Common myeloid progenitor, CD34-positive (primary cell): ENCODE results near the gene A3GALT2.

Experiments
- CTCF ChIA-PET: fragments of 350-600 bp; sonication (Branson Sonifier 250); formaldehyde crosslinking; loops from one replicate; lab custom pipeline; 2021; ENCODE audit warnings: antibody characterized with exemption; lab: Charles Lee
- POLR2A ChIA-PET: fragments of 350-600 bp; sonication (Branson Sonifier 250); formaldehyde crosslinking; loops from one replicate; lab custom pipeline; 2021; ENCODE audit warnings: antibody characterized with exemption; lab: Charles Lee
- DNase-seq, 3 donors: peaks; one replicate each; pipeline versions ENCODE4 v3.0.0 to v3.0.0-alpha.2; 2013
- H3K27ac ChIP-seq, 2 experiments: 1 replicate in 1 of 2; 2 replicates in 1 of 2; pipeline ENCODE4 v1.7.0; 2013; ENCODE audit warnings: inconsistent platforms in 2 of 2, low read length in 2 of 2, mild to moderate bottlenecking in 2 of 2, low read depth in 1 of 2, moderate library complexity in 1 of 2; ENCODE audit not compliant: severe bottlenecking in 2 of 2, insufficient read depth in 1 of 2, poor library complexity in 1 of 2
- H3K27me3 ChIP-seq, 5 experiments: replicated peaks in 2 of 5; 1 replicate in 3 of 5; 2 replicates in 2 of 5; pipeline versions ENCODE4 v1.6.1 to v1.7.0; 2013; ENCODE audit warnings: low read length in 4 of 5, mild to moderate bottlenecking in 2 of 5, moderate library complexity in 2 of 5, inconsistent platforms in 1 of 5; ENCODE audit not compliant: insufficient read depth in 5 of 5, control insufficient read depth in 4 of 5
- H3K36me3 ChIP-seq, 4 experiments: 1 replicate in 2 of 4; 2 replicates in 2 of 4; pipeline versions ENCODE4 v1.6.1 to v1.7.0; 2013; ENCODE audit warnings: low read length in 3 of 4, control low read depth in 1 of 4, mild to moderate bottlenecking in 1 of 4; ENCODE audit not compliant: control insufficient read depth in 4 of 4, insufficient read depth in 4 of 4
- H3K4me1 ChIP-seq, 4 experiments: 1 replicate in 3 of 4; 2 replicates in 1 of 4; pipeline versions ENCODE4 v1.6.1 to v1.7.1; 2013; ENCODE audit warnings: low read length in 3 of 4, mild to moderate bottlenecking in 3 of 4, control low read depth in 1 of 4, inconsistent platforms in 1 of 4, moderate library complexity in 1 of 4; ENCODE audit not compliant: control insufficient read depth in 4 of 4, insufficient read depth in 4 of 4; ENCODE audit errors: control extremely low read depth in 1 of 4
- H3K4me3 ChIP-seq, 7 experiments: 1 replicate in 4 of 7; 2 replicates in 3 of 7; pipeline versions ENCODE4 v1.5.1 to v1.7.0; 2013; ENCODE audit warnings: mild to moderate bottlenecking in 7 of 7, low read length in 6 of 7, moderate library complexity in 6 of 7, inconsistent platforms in 2 of 7, low read depth in 2 of 7, control low read depth in 1 of 7; ENCODE audit not compliant: insufficient read depth in 4 of 7, control insufficient read depth in 1 of 7; ENCODE audit errors: extremely low read depth in 1 of 7
- H3K9me3 ChIP-seq, 5 experiments: 1 replicate in 4 of 5; 2 replicates in 1 of 5; pipeline versions ENCODE4 v1.6.1 to v1.7.1; 2013; ENCODE audit warnings: low read length in 4 of 5, mild to moderate bottlenecking in 2 of 5, inconsistent platforms in 1 of 5, low read depth in 1 of 5, moderate library complexity in 1 of 5; ENCODE audit not compliant: control insufficient read depth in 4 of 5, insufficient read depth in 2 of 5; ENCODE audit errors: control extremely low read depth in 1 of 5
- WGBS: methylation state at CpG from one replicate; pipeline ENCODE4 v1.1.5; 2013; ENCODE audit not compliant: insufficient coverage; 5-methylcytosine and 5-hydroxymethylcytosine counted together

Gene A3GALT2

GRCh38 chr1:33267468-33268205 is 53.3 kb downstream of the A3GALT2 start:
- Histone ChIP-seq H3K36me3 (peaks cover 6 to 41% (median 27%) of the 10 kb centered on the region in 4 experiments), H3K4me3 (no peak overlapping the region), H3K9me3 (no peaks in the 10 kb centered on the region), H3K27me3 (no peaks in the 10 kb centered on the region), H3K27ac (no peak overlapping the region), H3K4me1 (no peaks in the 10 kb centered on the region)
- WGBS = 92% methylated on average over 2 of the region's 5 CpGs
- no peak for DNase-seq
- POLR2A ChIA-PET = no interaction called here
- CTCF ChIA-PET = interaction anchor here (2.1 kb wide), 1 partner anchor 10 kb away, joined by 5 read pairs; no protein-coding TSS in a partner anchor

- 98% methylated on average over 5 of the region's 6 CpGs for WGBS
- CTCF ChIA-PET = no interaction called here
- POLR2A ChIA-PET = no interaction called here
- Histone ChIP-seq H3K4me1 (no peaks in the 10 kb centered on the region), H3K27me3 (no peaks in the 10 kb centered on the region), H3K36me3 (peaks cover 7 to 37% (median 26%) of the 10 kb centered on the region in 4 experiments), H3K27ac (peak overlapping the region in 1 of 2 experiments; percentile 29), H3K4me3 (no peak overlapping the region), H3K9me3 (no peaks in the 10 kb centered on the region)
- no peak for DNase-seq
These were observed 54.1 kb downstream of the A3GALT2 start for GRCh38 chr1:33266766-33267165.

GRCh38 chr1:33265780-33266605 is 54.9 kb downstream of the A3GALT2 start:
- ChIA-PET CTCF (interaction anchor here (1.6 to 1.7 kb wide), 2 partner anchors 8 to 30 kb away, joined by 7 to 8 read pairs; no protein-coding TSS in a partner anchor), POLR2A (no interaction called here)
- DNase-seq = no peak
- 98% methylated on average over 10 of the region's 10 CpGs for WGBS
- H3K27ac ChIP-seq = no peak overlapping the region
- H3K9me3 ChIP-seq = no peaks in the 10 kb centered on the region
- no peak overlapping the region for H3K4me3 ChIP-seq
- H3K27me3 ChIP-seq = no peaks in the 10 kb centered on the region
- H3K36me3 ChIP-seq = peaks cover 7 to 32% (median 24%) of the 10 kb centered on the region in 4 experiments
- H3K4me1 ChIP-seq = peaks cover 0 to 2% (median under 1%) of the 10 kb centered on the region in 4 experiments

- 94% methylated on average over 2 of the region's 5 CpGs for WGBS
- CTCF ChIA-PET = interaction anchor here (1.3 to 1.7 kb wide), 3 partner anchors 10 to 32 kb away, joined by 3 to 8 read pairs (median 7); no protein-coding TSS in a partner anchor
- POLR2A ChIA-PET = no interaction called here
These were observed 56.9 kb downstream of the A3GALT2 start for GRCh38 chr1:33263890-33264504.

GRCh38 chr1:33261344-33261743 is 59.6 kb downstream of the A3GALT2 start:
- Histone ChIP-seq H3K4me3 (no peak overlapping the region), H3K36me3 (peaks cover 3 to 14% (median 8%) of the 10 kb centered on the region in 4 experiments), H3K9me3 (no peaks in the 10 kb centered on the region), H3K4me1 (peaks cover 6 to 30% (median 19%) of the 10 kb centered on the region in 4 experiments), H3K27me3 (no peaks in the 10 kb centered on the region), H3K27ac (no peak overlapping the region)
- ChIA-PET POLR2A (no interaction called here), CTCF (no interaction called here)
- DNase-seq = no peak
- WGBS = 88% methylated on average over 5 of the region's 7 CpGs

More at GRCh38 chr1:33263890-33264504, 56.9 kb downstream of the A3GALT2 start:
- Histone ChIP-seq H3K27ac (no peak overlapping the region), H3K27me3 (no peaks in the 10 kb centered on the region), H3K9me3 (no peaks in the 10 kb centered on the region), H3K36me3 (peaks cover 5 to 19% (median 13%) of the 10 kb centered on the region in 4 experiments), H3K4me3 (no peak overlapping the region), H3K4me1 (peaks cover 0 to 12% (median 3%) of the 10 kb centered on the region in 4 experiments)
- no peak for DNase-seq

GRCh38 chr1:33260439-33260838 is 60.5 kb downstream of the A3GALT2 start:
- WGBS = 94% methylated on average over 3 of the region's 5 CpGs

More at GRCh38 chr1:33260439-33260838, 60.5 kb downstream of the A3GALT2 start:
- H3K4me1 ChIP-seq = peaks cover 6 to 33% (median 22%) of the 10 kb centered on the region in 4 experiments
- CTCF ChIA-PET = interaction anchor here (0.9 kb wide), 1 partner anchor 35 kb away, joined by 3 read pairs; no protein-coding TSS in a partner anchor
- H3K36me3 ChIP-seq = peaks cover 0 to 12% (median 6%) of the 10 kb centered on the region in 4 experiments
- peak overlapping the region in 1 of 2 experiments; percentile 44 for H3K27ac ChIP-seq
- POLR2A ChIA-PET = no interaction called here
- DNase-seq = no peak
- H3K4me3 ChIP-seq = no peak overlapping the region
- no peaks in the 10 kb centered on the region for H3K27me3 ChIP-seq
- H3K9me3 ChIP-seq = no peaks in the 10 kb centered on the region
